Dermis blood vessel endothelial cell (primary cell): ENCODE results near the gene SMIM44. TPM values are rescaled to one million over a fixed set of nuclear protein-coding genes. Genes with fewer than 3 reads are reported as not detected.
A peak's percentile ranks its signal among the peaks of the same experiment; 100 is the strongest.

Experiments
- DNase-seq: peaks from one replicate; pipeline ENCODE4 v3.0.0; 2010
- total RNA-seq: library from RNA; depleted of rRNA; stranded (reverse); fragments of >200 nt; gene quantifications from 2 replicates; pipeline ENCODE4 v1.2.3, GENCODE V29; 2014

Gene SMIM44
- total RNA-seq, 1 donor from 2014 or later: not detected

GRCh38 chr19:3433805-3434540, 49.3 kb downstream of the SMIM44 start:
- no peak for DNase-seq

- DNase-seq: peak; percentile 61
These were observed 49.9 kb downstream of the SMIM44 start for GRCh38 chr19:3433313-3433712.

Other genes starting within 250 kb of the SMIM44 start
- 33.0 and 59.0 TPM in 2 replicates for gene NFIC, start 116.9 kb downstream of the SMIM44 start, total RNA-seq
- gene SMIM24, start 2.9 kb downstream of the SMIM44 start, total RNA-seq: not detected in 2 replicates
- gene DOHH, start 17.2 kb upstream of the SMIM44 start, total RNA-seq: 13.1 and 16.8 TPM in 2 replicates
- gene FZR1, start 22.9 kb upstream of the SMIM44 start, total RNA-seq: 36.1 and 66.7 TPM in 2 replicates
- not detected in 2 replicates for gene TEKTIP1, start 55.7 kb upstream of the SMIM44 start, total RNA-seq
- gene MFSD12, start 74.1 kb upstream of the SMIM44 start, total RNA-seq: 90.3 and 121 TPM in 2 replicates
- gene HMG20B, start 89.5 kb upstream of the SMIM44 start, total RNA-seq: 75.0 and 94.7 TPM in 2 replicates
- 1.1 and 1.2 TPM in 2 replicates for gene GIPC3, start 102.0 kb upstream of the SMIM44 start, total RNA-seq
- 1.3 and 1.7 TPM in 2 replicates for gene TBXA2R, start 123.4 kb upstream of the SMIM44 start, total RNA-seq
- gene CACTIN, start 143.3 kb upstream of the SMIM44 start, total RNA-seq: 30.8 and 39.2 TPM in 2 replicates
- gene PIP5K1C, start 217.0 kb upstream of the SMIM44 start, total RNA-seq: 57.7 and 75.6 TPM in 2 replicates
- 0.09 and 0.51 TPM in 2 replicates for gene TJP3, start 224.9 kb upstream of the SMIM44 start, total RNA-seq